Neutrophil (primary cell): ENCODE results near the gene USH2A.

ENCODE experiments used
- H3K27ac ChIP-seq: fragments of 200-600 bp; sonication (generic); 2 replicates; pipeline ENCODE4 v1.5.1; 2016; ENCODE audit warnings: mild to moderate bottlenecking, moderate library complexity
- H3K27me3 ChIP-seq: fragments of 200-600 bp; sonication (generic); 2 replicates; pipeline ENCODE4 v1.6.0; 2016; ENCODE audit warnings: mild to moderate bottlenecking
- H3K36me3 ChIP-seq: fragments of 200-600 bp; sonication (generic); 2 replicates; pipeline ENCODE4 v1.5.1; 2017
- H3K4me1 ChIP-seq, 2 experiments: fragments of 200-600 bp in 1 of 2; sonication (generic) in 1 of 2; 1 replicate in 1 of 2; 2 replicates in 1 of 2; pipeline versions ENCODE4 v1.5.1 to v1.6.1; 2013 to 2016; ENCODE audit warnings: low read depth in 1 of 2, low read length in 1 of 2, mild to moderate bottlenecking in 1 of 2, moderate library complexity in 1 of 2; ENCODE audit not compliant: control insufficient read depth in 1 of 2, insufficient read depth in 1 of 2
- H3K4me3 ChIP-seq, 2 experiments: fragments of 200-600 bp in 1 of 2; sonication (generic) in 1 of 2; 1 replicate in 1 of 2; 2 replicates in 1 of 2; pipeline ENCODE4 v1.5.1; 2013 to 2016; ENCODE audit warnings: low read depth in 1 of 2, low read length in 1 of 2, mild to moderate bottlenecking in 1 of 2, moderate library complexity in 1 of 2
- H3K9me3 ChIP-seq: fragments of 200-600 bp; sonication (generic); 2 replicates; pipeline ENCODE4 v1.5.1; 2016
- TF ChIP-seq, protein P1 (sequence below): fragments of 200-600 bp; sonication (generic); IDR thresholded peaks from 2 replicates; pipeline ENCODE4 v1.5.1; 2016; ENCODE audit warnings: antibody characterized with exemption

The USH2A gene

DNA sequence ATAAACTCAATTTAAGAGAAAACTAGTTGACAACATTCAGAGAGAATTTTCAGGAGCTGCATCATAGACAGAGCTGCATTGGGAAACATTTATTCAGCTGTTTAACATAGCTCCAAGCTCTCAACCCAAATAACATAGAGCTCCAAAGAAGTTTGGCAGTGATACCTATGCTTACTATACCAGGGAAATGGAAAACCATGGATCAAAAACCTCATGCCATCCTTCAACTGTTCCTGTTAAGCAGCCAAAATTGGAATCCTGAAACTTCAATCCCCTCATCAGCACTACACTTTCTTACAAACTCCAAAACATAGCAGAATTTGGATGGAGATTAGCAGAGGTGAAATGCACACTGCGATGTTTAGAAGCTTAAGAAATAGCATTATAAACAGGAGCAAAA is 164.4 kb downstream of the USH2A start:
- Histone ChIP-seq H3K27ac (no peak overlapping the region), H3K9me3 (no peaks in the 10 kb centered on the region), H3K36me3 (no peaks in the 10 kb centered on the region), H3K4me3 (no peak overlapping the region), H3K27me3 (no peaks in the 10 kb centered on the region), H3K4me1 (no peaks in the 10 kb centered on the region)
- TF ChIP-seq, protein P1, sequence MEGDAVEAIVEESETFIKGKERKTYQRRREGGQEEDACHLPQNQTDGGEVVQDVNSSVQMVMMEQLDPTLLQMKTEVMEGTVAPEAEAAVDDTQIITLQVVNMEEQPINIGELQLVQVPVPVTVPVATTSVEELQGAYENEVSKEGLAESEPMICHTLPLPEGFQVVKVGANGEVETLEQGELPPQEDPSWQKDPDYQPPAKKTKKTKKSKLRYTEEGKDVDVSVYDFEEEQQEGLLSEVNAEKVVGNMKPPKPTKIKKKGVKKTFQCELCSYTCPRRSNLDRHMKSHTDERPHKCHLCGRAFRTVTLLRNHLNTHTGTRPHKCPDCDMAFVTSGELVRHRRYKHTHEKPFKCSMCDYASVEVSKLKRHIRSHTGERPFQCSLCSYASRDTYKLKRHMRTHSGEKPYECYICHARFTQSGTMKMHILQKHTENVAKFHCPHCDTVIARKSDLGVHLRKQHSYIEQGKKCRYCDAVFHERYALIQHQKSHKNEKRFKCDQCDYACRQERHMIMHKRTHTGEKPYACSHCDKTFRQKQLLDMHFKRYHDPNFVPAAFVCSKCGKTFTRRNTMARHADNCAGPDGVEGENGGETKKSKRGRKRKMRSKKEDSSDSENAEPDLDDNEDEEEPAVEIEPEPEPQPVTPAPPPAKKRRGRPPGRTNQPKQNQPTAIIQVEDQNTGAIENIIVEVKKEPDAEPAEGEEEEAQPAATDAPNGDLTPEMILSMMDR = no peak

DNA sequence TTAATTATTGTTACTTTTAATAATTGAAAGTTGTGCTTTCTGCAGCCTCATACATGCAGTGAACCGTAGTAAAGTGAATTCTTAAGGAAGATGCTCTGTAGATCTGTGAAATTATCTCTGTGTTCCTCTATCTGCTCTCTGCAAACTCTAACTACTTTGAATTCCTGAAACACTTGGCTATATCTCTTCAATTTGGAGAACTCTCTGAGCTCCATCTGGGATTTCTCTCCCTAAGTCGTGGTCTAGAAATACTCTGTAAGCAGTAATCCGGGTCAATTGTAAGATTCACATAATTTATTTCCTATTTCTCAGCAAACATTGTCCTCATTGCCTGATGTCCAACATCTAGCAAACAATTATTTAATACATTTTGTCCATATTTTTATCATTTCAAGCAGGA is 164.9 kb downstream of the USH2A start:
- H3K27ac ChIP-seq = no peak overlapping the region
- no peaks in the 10 kb centered on the region for H3K27me3 ChIP-seq
- H3K36me3 ChIP-seq = no peaks in the 10 kb centered on the region
- TF ChIP-seq, protein P1 = no peak
- no peaks in the 10 kb centered on the region for H3K9me3 ChIP-seq
- H3K4me1 ChIP-seq = no peaks in the 10 kb centered on the region
- no peak overlapping the region for H3K4me3 ChIP-seq

DNA sequence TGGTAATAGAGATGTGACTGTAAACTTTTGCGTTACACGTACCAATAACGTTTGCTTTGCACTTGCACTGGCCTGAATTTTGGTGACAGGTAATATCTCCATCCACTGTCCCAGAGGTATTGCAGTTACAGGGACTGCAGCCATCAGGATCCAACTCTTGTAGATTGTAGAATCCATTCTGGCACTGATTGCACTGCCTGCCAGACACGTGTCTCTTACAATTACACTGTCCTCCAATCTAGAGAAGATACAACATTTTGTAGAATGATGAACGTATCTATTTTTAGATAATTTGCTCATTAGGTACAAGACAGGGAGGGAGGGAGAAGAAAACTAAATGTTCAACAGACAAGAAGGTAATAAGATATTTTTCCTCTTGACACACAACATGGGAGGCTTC is 172.4 kb downstream of the USH2A start:
- no peaks in the 10 kb centered on the region for H3K4me1 ChIP-seq
- H3K4me3 ChIP-seq = no peak overlapping the region
- H3K9me3 ChIP-seq = no peaks in the 10 kb centered on the region
- TF ChIP-seq, protein P1 = no peak
- H3K36me3 ChIP-seq = no peaks in the 10 kb centered on the region
- H3K27me3 ChIP-seq = no peaks in the 10 kb centered on the region
- H3K27ac ChIP-seq = no peak overlapping the region

DNA sequence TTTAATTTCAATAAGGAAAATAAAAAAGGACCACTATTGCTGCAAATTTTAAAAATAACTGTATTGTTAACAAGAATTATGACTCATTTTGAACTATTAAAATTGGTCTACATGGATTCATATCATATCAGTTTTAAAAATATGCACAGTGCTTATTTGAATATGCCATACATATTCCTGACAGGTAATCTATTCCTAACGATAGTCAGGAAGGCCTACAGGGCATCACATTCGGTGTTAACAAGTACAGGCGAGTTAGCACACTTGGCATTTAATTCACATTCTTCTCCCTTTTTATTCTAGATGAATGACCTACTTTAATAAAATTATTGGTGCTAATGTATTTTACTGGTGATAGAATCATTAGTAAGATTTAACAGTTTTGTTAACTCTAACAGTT is 174.6 kb downstream of the USH2A start:
- no peaks in the 10 kb centered on the region for H3K9me3 ChIP-seq
- H3K4me3 ChIP-seq = no peak overlapping the region
- no peaks in the 10 kb centered on the region for H3K4me1 ChIP-seq
- no peaks in the 10 kb centered on the region for H3K27me3 ChIP-seq
- H3K36me3 ChIP-seq = no peaks in the 10 kb centered on the region
- H3K27ac ChIP-seq = no peak overlapping the region
- TF ChIP-seq, protein P1 = no peak

DNA sequence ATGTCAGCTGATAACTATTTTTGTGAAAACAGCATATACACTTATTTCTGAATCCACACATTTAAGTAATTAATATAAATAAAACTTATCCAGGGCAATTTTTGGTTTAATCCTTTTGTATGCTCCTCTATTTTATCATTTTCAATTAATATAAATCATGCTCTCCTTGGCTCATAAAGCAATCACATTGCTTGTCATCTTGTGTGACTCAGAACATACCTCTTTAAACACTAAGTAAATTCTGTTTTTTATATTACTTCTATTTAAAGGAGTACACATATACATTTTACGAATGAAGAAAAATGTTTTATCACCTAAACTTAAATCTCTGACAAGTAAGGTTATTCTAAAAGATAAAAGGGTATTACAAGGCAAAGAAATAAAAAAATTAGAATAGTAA is 175.3 kb downstream of the USH2A start:
- Histone ChIP-seq H3K4me3 (no peak overlapping the region), H3K4me1 (no peaks in the 10 kb centered on the region), H3K36me3 (no peaks in the 10 kb centered on the region), H3K27me3 (no peaks in the 10 kb centered on the region), H3K9me3 (no peaks in the 10 kb centered on the region), H3K27ac (no peak overlapping the region)
- TF ChIP-seq, protein P1 = no peak
